Neuronal stem cell (in vitro differentiated cells): ENCODE results near the gene VCX2.

ENCODE experiments used
- DNase-seq: peaks from one replicate; pipeline ENCODE4 v3.0.0-alpha.2; 2013; ENCODE audit warnings: low spot score
- H2AFZ ChIP-seq: one replicate; pipeline ENCODE4 v1.6.1; 2013; ENCODE audit warnings: mild to moderate bottlenecking, low read length, inconsistent platforms
- H2AK5ac ChIP-seq: 2 replicates; pipeline ENCODE4 v1.6.1; 2013; ENCODE audit warnings: low read depth, mild to moderate bottlenecking, inconsistent platforms, low read length, moderate library complexity, mixed read lengths
- H2BK120ac ChIP-seq: 2 replicates; pipeline ENCODE4 v1.6.1; 2013; ENCODE audit warnings: low read depth, mild to moderate bottlenecking, inconsistent platforms, low read length, moderate library complexity, mixed read lengths
- H2BK12ac ChIP-seq: one replicate; pipeline ENCODE4 v1.6.1; 2013; ENCODE audit warnings: low read length, inconsistent platforms
- H2BK15ac ChIP-seq: 2 replicates; pipeline ENCODE4 v1.6.1; 2013; ENCODE audit warnings: mild to moderate bottlenecking, low read length, inconsistent platforms, mixed read lengths
- H2BK5ac ChIP-seq: one replicate; pipeline ENCODE4 v1.6.1; 2013; ENCODE audit warnings: inconsistent platforms, mild to moderate bottlenecking, low read length, moderate library complexity
- H3K14ac ChIP-seq: one replicate; pipeline ENCODE4 v1.6.1; 2013; ENCODE audit warnings: low read length, inconsistent platforms
- H3K18ac ChIP-seq: 2 replicates; pipeline ENCODE4 v1.6.1; 2013; ENCODE audit warnings: low read length, inconsistent platforms
- H3K23ac ChIP-seq: 2 replicates; pipeline ENCODE4 v1.6.1; 2013; ENCODE audit warnings: low read depth, mild to moderate bottlenecking, mixed read lengths, low read length, inconsistent platforms; ENCODE audit not compliant: poor library complexity
- H3K27ac ChIP-seq: replicated peaks from 3 replicates; pipeline ENCODE4 v1.5.1; 2013; ENCODE audit warnings: low read length, inconsistent platforms
- H3K27me3 ChIP-seq, 3 experiments: 2 replicates each; pipeline ENCODE4 v1.6.1; 2013; ENCODE audit warnings: low read length in 3 of 3, mild to moderate bottlenecking in 2 of 3, inconsistent platforms in 1 of 3, low read depth in 1 of 3, mixed read lengths in 1 of 3, moderate library complexity in 1 of 3; ENCODE audit not compliant: control insufficient read depth in 3 of 3, insufficient read depth in 3 of 3
- H3K36me3 ChIP-seq, 2 donors: replicated peaks in 1 of 2; 2 replicates each; pipeline ENCODE4 v1.6.1; 2013; ENCODE audit warnings: low read length in 2 of 2; ENCODE audit not compliant: control insufficient read depth in 2 of 2, insufficient read depth in 2 of 2
- H3K4ac ChIP-seq: 2 replicates; pipeline ENCODE4 v1.6.1; 2013; ENCODE audit warnings: inconsistent platforms, mild to moderate bottlenecking, low read length, moderate library complexity
- H3K4me1 ChIP-seq, 2 donors: 1 replicate in 1 of 2; 2 replicates in 1 of 2; pipeline ENCODE4 v1.6.1; 2013; ENCODE audit warnings: low read length in 2 of 2, low read depth in 1 of 2; ENCODE audit not compliant: control insufficient read depth in 2 of 2, insufficient read depth in 1 of 2
- H3K4me2 ChIP-seq: one replicate; pipeline ENCODE4 v1.6.1; 2013; ENCODE audit warnings: mild to moderate bottlenecking, low read length, inconsistent platforms; ENCODE audit not compliant: insufficient read depth, poor library complexity, severe bottlenecking
- H3K4me3 ChIP-seq, 2 donors: 2 replicates each; pipeline ENCODE4 v1.5.1; 2013; ENCODE audit warnings: low read length in 2 of 2, mild to moderate bottlenecking in 2 of 2, inconsistent platforms in 1 of 2, moderate library complexity in 1 of 2
- H3K79me1 ChIP-seq: one replicate; pipeline ENCODE4 v1.6.1; 2013; ENCODE audit warnings: low read depth, mild to moderate bottlenecking, inconsistent platforms, low read length, moderate library complexity
- H3K9ac ChIP-seq: one replicate; pipeline ENCODE4 v1.6.1; 2013; ENCODE audit warnings: mild to moderate bottlenecking, low read depth, low read length, inconsistent platforms; ENCODE audit not compliant: poor library complexity
- H3K9me3 ChIP-seq, 2 donors: replicated peaks in 1 of 2; 2 replicates each; pipeline versions ENCODE3 to v1.6.1; 2013; ENCODE audit warnings: low read length in 2 of 2, mild to moderate bottlenecking in 2 of 2, inconsistent platforms in 1 of 2, low read depth in 1 of 2, mixed read lengths in 1 of 2, moderate library complexity in 1 of 2; ENCODE audit not compliant: control insufficient read depth in 2 of 2, insufficient read depth in 1 of 2
- H4K8ac ChIP-seq: one replicate; pipeline ENCODE4 v1.6.1; 2013; ENCODE audit warnings: low read depth, mild to moderate bottlenecking, inconsistent platforms, low read length, moderate library complexity
- H4K91ac ChIP-seq: one replicate; pipeline ENCODE4 v1.6.1; 2013; ENCODE audit warnings: low read length, low read depth, mild to moderate bottlenecking, inconsistent platforms; ENCODE audit not compliant: poor library complexity
- WGBS, 2 donors: extraction: QIAGEN DNeasy Blood & Tissue Kit; methylation state at CpG; one replicate each; pipeline ENCODE4 v1.1.7; 2013; ENCODE audit warnings: missing lambda C conversion rate in 2 of 2, mixed read lengths in 1 of 2; ENCODE audit not compliant: insufficient read length in 2 of 2, insufficient replicate concordance in 1 of 2; ENCODE audit errors: extremely low coverage in 2 of 2; 5-methylcytosine and 5-hydroxymethylcytosine counted together

VCX2 gene

DNA sequence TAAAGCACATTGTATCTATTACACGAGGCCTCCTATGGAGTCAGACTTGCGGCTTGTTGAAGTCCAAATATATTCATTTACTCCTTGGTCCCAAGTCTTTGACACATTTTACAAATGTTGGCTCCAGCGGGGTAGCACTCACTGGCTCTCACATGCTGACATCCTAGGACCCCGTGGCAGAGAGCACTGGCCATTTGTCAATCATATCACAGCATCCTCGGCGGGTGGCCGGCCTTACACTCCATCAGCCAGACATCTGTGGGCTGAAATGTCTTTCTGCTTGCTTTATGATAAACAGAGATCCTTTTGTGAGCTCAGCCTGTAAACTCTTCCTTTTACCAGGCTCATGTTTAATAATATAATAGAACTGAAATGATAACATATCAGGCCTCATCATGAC lies 25.7 kb upstream of the VCX2 start:
- H2BK15ac ChIP-seq, result no peak overlapping the region
- no peak overlapping the region for H3K18ac ChIP-seq
- no peak overlapping the region for H3K4me3 ChIP-seq
- H4K91ac ChIP-seq, result no peak overlapping the region
- H3K9ac ChIP-seq, result no peak overlapping the region
- H3K36me3 ChIP-seq, result no peaks in the 10 kb centered on the region
- no peak overlapping the region for H3K14ac ChIP-seq
- no peak overlapping the region for H3K4me2 ChIP-seq
- no peak overlapping the region for H2BK12ac ChIP-seq
- H3K9me3 ChIP-seq, result no peaks in the 10 kb centered on the region
- H3K27ac ChIP-seq, result no peak overlapping the region
- H2AFZ ChIP-seq, result no peak overlapping the region
- no peaks in the 10 kb centered on the region for H3K4me1 ChIP-seq
- H2BK5ac ChIP-seq, result no peak overlapping the region
- H3K4ac ChIP-seq, result no peak overlapping the region
- H3K23ac ChIP-seq, result no peak overlapping the region
- no CpG with 5 or more reads among the region's 7 CpGs for WGBS, 2 donors
- no peak overlapping the region for H4K8ac ChIP-seq
- no peak overlapping the region for H2BK120ac ChIP-seq
- H2AK5ac ChIP-seq, result no peak overlapping the region
- no peak for DNase-seq
- H3K79me1 ChIP-seq, result no peaks in the 10 kb centered on the region
- H3K27me3 ChIP-seq, result no peaks in the 10 kb centered on the region

DNA sequence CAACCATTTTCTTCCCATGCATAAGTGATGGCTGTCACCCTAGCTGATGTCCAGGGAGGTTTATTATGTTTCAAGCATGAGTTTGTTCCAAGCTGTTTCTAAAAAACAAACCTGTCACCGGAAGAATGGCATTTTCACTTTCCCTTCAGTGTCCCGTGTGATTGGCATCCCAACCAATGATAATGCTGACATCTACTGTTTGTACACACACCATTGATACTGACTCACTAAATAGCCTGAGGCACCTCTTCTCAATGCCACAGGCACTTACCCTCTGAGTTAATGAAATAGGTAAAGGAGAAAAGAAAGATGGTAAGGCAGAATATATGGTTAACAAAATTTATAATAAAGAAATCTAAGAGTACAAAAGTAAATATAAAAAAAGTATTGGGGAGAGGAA lies 23.1 kb upstream of the VCX2 start:
- no peak overlapping the region for H3K4ac ChIP-seq
- no peak overlapping the region for H2BK15ac ChIP-seq
- H3K36me3 ChIP-seq, result no peaks in the 10 kb centered on the region
- H2BK12ac ChIP-seq, result no peak overlapping the region
- H3K9me3 ChIP-seq, result no peaks in the 10 kb centered on the region
- no peak overlapping the region for H4K91ac ChIP-seq
- H3K27me3 ChIP-seq, result no peaks in the 10 kb centered on the region
- no peak overlapping the region for H3K9ac ChIP-seq
- WGBS, 2 donors, result no CpG with 5 or more reads among the region's 2 CpGs
- no peak overlapping the region for H3K27ac ChIP-seq
- H3K4me3 ChIP-seq, result no peak overlapping the region
- no peak overlapping the region for H3K4me2 ChIP-seq
- no peaks in the 10 kb centered on the region for H3K79me1 ChIP-seq
- no peak overlapping the region for H3K18ac ChIP-seq
- no peak overlapping the region for H2BK120ac ChIP-seq
- no peak overlapping the region for H3K14ac ChIP-seq
- no peak overlapping the region for H3K23ac ChIP-seq
- no peak overlapping the region for H2BK5ac ChIP-seq
- no peak overlapping the region for H4K8ac ChIP-seq
- H2AFZ ChIP-seq, result no peak overlapping the region
- H3K4me1 ChIP-seq, result no peaks in the 10 kb centered on the region
- H2AK5ac ChIP-seq, result no peak overlapping the region
- no peak for DNase-seq

DNA sequence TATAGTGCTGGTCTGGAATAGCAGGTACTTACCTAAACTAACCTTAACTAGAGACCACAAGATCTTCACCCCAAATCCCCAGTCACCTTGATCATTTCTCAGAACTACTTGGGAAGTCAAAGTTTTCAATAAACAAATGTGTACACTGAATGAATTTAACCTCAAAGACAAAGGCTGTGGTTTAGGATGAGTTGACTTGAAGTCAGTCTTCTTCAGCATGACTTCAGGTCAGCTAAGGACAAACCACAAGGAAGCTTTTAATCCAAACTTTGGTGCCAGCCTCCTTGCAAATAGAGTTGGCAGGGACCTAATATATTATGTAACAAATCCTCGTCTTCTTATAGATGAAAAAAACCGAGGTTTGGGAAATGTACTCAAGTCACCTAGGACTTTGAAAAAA lies 21.2 kb upstream of the VCX2 start:
- no peak overlapping the region for H3K4me2 ChIP-seq
- H3K14ac ChIP-seq, result no peak overlapping the region
- H4K91ac ChIP-seq, result no peak overlapping the region
- no peak overlapping the region for H3K9ac ChIP-seq
- H3K18ac ChIP-seq, result no peak overlapping the region
- no peak overlapping the region for H4K8ac ChIP-seq
- no peaks in the 10 kb centered on the region for H3K36me3 ChIP-seq
- H2BK12ac ChIP-seq, result no peak overlapping the region
- no peaks in the 10 kb centered on the region for H3K9me3 ChIP-seq
- no peak overlapping the region for H2BK15ac ChIP-seq
- no peak overlapping the region for H2BK5ac ChIP-seq
- H2AFZ ChIP-seq, result no peak overlapping the region
- H3K27me3 ChIP-seq, result no peaks in the 10 kb centered on the region
- no peak overlapping the region for H3K4me3 ChIP-seq
- DNase-seq, result no peak
- no peak overlapping the region for H2AK5ac ChIP-seq
- no peaks in the 10 kb centered on the region for H3K4me1 ChIP-seq
- no peak overlapping the region for H2BK120ac ChIP-seq
- no peaks in the 10 kb centered on the region for H3K79me1 ChIP-seq
- no peak overlapping the region for H3K4ac ChIP-seq
- no peak overlapping the region for H3K23ac ChIP-seq
- H3K27ac ChIP-seq, result no peak overlapping the region
- WGBS, 2 donors, result no CpG with 5 or more reads among the region's 2 CpGs

DNA sequence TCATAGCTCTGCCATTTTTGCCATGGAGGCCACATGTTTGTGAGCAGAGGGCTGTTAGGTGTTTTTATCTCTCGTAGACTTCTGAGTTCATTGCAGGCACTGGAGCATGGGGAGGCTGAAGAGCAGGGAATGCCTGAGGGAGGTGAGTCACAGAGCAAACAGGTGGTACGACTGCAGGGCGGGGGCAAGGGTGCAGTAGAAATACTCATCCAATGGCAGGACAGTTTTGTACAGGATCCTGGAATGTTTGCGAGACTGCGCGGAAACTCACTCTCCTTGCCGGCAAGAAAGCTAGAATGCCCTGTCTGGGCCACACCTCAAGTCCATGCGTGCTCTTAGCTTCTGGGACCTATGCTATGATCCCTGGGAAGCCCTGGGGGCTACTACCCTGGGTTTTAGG lies 20.0 kb upstream of the VCX2 start:
- H4K8ac ChIP-seq, result no peak overlapping the region
- H3K27me3 ChIP-seq, result no peaks in the 10 kb centered on the region
- H3K18ac ChIP-seq, result no peak overlapping the region
- H2BK5ac ChIP-seq, result no peak overlapping the region
- no peaks in the 10 kb centered on the region for H3K9me3 ChIP-seq
- no peak overlapping the region for H2AK5ac ChIP-seq
- H2BK120ac ChIP-seq, result no peak overlapping the region
- H3K79me1 ChIP-seq, result no peaks in the 10 kb centered on the region
- no peak overlapping the region for H3K4ac ChIP-seq
- no peak overlapping the region for H3K27ac ChIP-seq
- H3K4me3 ChIP-seq, result no peak overlapping the region
- no peak overlapping the region for H3K23ac ChIP-seq
- H2AFZ ChIP-seq, result no peak overlapping the region
- H3K4me2 ChIP-seq, result no peak overlapping the region
- no peak overlapping the region for H4K91ac ChIP-seq
- no peak overlapping the region for H2BK15ac ChIP-seq
- H3K4me1 ChIP-seq, result no peaks in the 10 kb centered on the region
- H2BK12ac ChIP-seq, result no peak overlapping the region
- no peak overlapping the region for H3K9ac ChIP-seq
- no peak overlapping the region for H3K14ac ChIP-seq
- no peak for DNase-seq
- no peaks in the 10 kb centered on the region for H3K36me3 ChIP-seq
- WGBS, 2 donors, result no CpG with 5 or more reads among the region's 8 CpGs
